Panc1 (cell line): Measurements from ENCODE around the gene CALHM3. TPM values are rescaled to one million over a fixed set of nuclear protein-coding genes. Genes with fewer than 3 reads are reported as not detected.

Experiments used
- ATAC-seq: fragments of 200-7000 bp; cut with Tn5 transposase; 2 replicates; pipeline ENCODE4 v1.9.1; 2020; ENCODE audit warnings: mild to moderate bottlenecking, moderate library complexity
- BruUV-seq: library from RNA; stranded (reverse); fragments of 400-500 nt; replicated peaks from 2 replicates; lab custom pipeline; 2021; lab: Mats Ljungman, UMichigan
- CTCF ChIA-PET: fragments of 300-600 bp; sonication (Branson Sonifier 250); formaldehyde crosslinking; loops from one replicate; lab custom pipeline; 2022; ENCODE audit warnings: antibody characterized with exemption; lab: Charles Lee
- POLR2A ChIA-PET: fragments of 300-600 bp; sonication (Branson Sonifier 250); formaldehyde crosslinking; loops from one replicate; lab custom pipeline; 2022; ENCODE audit warnings: antibody characterized with exemption; lab: Charles Lee
- DNase-seq: peaks from one replicate; pipeline ENCODE4 v3.0.0-alpha.2; 2010; ENCODE audit warnings: low read depth, low spot score
- H3K27ac ChIP-seq: 2 replicates; pipeline ENCODE4 v1.5.1; 2011; ENCODE audit warnings: mild to moderate bottlenecking, low read length, inconsistent platforms
- H3K27me3 ChIP-seq: fragments of 200-500 bp; sonication (Bioruptor generic); 2 replicates; pipeline ENCODE4 v1.6.0; 2014; ENCODE audit warnings: low read length, inconsistent platforms; ENCODE audit not compliant: control insufficient read depth, insufficient read depth
- H3K36me3 ChIP-seq: fragments of 200-500 bp; sonication (Bioruptor generic); 2 replicates; pipeline ENCODE4 v1.5.1; 2014; ENCODE audit warnings: inconsistent platforms, mild to moderate bottlenecking, low read length, moderate library complexity; ENCODE audit not compliant: control insufficient read depth, insufficient read depth
- H3K4me1 ChIP-seq: 2 replicates; pipeline ENCODE4 v1.5.1; 2011; ENCODE audit warnings: inconsistent platforms, mild to moderate bottlenecking, low read length, moderate library complexity; ENCODE audit not compliant: control insufficient read depth, insufficient read depth
- H3K4me3 ChIP-seq, 2 experiments: 2 replicates each; pipeline ENCODE4 v1.5.1; 2011 to 2012; ENCODE audit warnings: low read depth in 2 of 2, low read length in 2 of 2, mild to moderate bottlenecking in 2 of 2, inconsistent platforms in 1 of 2, moderate library complexity in 1 of 2
- H3K9me3 ChIP-seq: fragments of 200-500 bp; sonication (Bioruptor generic); 2 replicates; pipeline ENCODE4 v1.5.1; 2014; ENCODE audit warnings: low read depth, mild to moderate bottlenecking, inconsistent platforms, low read length, moderate library complexity; ENCODE audit not compliant: control insufficient read depth, insufficient read depth
- POLR2AphosphoS5 ChIP-seq: IDR thresholded peaks from 2 replicates; pipeline ENCODE4 v1.6.1; 2012; ENCODE audit warnings: mild to moderate bottlenecking, low read depth, low read length, moderate library complexity
- SIN3A ChIP-seq: IDR thresholded peaks from 2 replicates; pipeline ENCODE4 v1.6.1; 2012; ENCODE audit warnings: low read depth, mild to moderate bottlenecking, low read length, moderate library complexity, borderline replicate concordance; ENCODE audit not compliant: insufficient read depth
- TCF7L2 ChIP-seq: IDR thresholded peaks from 2 replicates; pipeline ENCODE4 v1.6.1; 2011; ENCODE audit warnings: mild to moderate bottlenecking, low read depth, low read length, inconsistent platforms
- in situ Hi-C: cut with HindIII; loops from 2 replicates; pipeline ENCODE4 v1.10.0; 2016; ENCODE audit warnings: low sequenced_read_pairs, low pct_unique_long_range_greater_than_20kb
- intact Hi-C: fragments of 100-400 bp; cut with micrococcal nuclease; formaldehyde crosslinking; loops from one replicate; pipeline ENCODE4 v1.10.0; 2022; ENCODE audit not compliant: unreplicated experiment
- total RNA-seq: library from RNA; stranded (reverse); gene quantifications from one replicate; pipeline ENCODE4 v1.2.1, GENCODE V29; 2021; ENCODE audit not compliant: unreplicated experiment
- TF ChIP-seq, protein P1 (sequence below), 2 experiments: IDR thresholded peaks; 2 replicates each; pipeline ENCODE4 v1.6.1; 2011 to 2012; ENCODE audit warnings: low read depth in 2 of 2, control low read depth in 1 of 2, low read length in 1 of 2, mild to moderate bottlenecking in 1 of 2, moderate library complexity in 1 of 2; ENCODE audit not compliant: insufficient read depth in 1 of 2
- TF ChIP-seq, protein P2 (sequence below): fragments of 450-650 bp; IDR thresholded peaks from 2 replicates; pipeline ENCODE4 v1.5.1; 2017; ENCODE audit warnings: mild to moderate bottlenecking

Gene CALHM3
- total RNA-seq, 1 experiment from 2014 or later = not detected

DNA sequence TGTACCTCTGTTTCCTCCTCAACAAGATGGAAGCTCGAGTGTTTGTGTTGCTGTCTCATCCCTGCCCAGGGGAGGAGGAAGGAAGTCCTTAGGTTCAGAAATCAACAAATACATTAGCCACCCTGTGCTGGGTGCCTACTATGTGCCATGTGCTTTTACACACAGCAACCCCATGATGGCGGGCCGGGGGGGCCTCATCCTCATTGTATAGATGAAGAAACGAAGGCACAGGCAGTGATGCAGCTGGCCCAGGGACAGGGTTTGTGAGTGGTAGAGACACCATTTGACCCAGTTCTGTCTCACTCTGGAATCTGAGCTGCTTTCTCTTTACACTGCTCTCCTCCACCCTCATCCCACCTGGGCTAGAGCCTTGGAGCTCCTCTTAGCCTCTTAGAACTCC, 25.0 kb downstream of the CALHM3 start:
- ChIA-PET CTCF (interaction anchor here (0.5 kb wide), 1 partner anchor 215 kb away, joined by 11 read pairs; no protein-coding TSS in a partner anchor), POLR2A (no interaction called here)
- no peak for TF ChIP-seq POLR2AphosphoS5
- TF ChIP-seq SIN3A = no peak
- TF ChIP-seq, protein P1, sequence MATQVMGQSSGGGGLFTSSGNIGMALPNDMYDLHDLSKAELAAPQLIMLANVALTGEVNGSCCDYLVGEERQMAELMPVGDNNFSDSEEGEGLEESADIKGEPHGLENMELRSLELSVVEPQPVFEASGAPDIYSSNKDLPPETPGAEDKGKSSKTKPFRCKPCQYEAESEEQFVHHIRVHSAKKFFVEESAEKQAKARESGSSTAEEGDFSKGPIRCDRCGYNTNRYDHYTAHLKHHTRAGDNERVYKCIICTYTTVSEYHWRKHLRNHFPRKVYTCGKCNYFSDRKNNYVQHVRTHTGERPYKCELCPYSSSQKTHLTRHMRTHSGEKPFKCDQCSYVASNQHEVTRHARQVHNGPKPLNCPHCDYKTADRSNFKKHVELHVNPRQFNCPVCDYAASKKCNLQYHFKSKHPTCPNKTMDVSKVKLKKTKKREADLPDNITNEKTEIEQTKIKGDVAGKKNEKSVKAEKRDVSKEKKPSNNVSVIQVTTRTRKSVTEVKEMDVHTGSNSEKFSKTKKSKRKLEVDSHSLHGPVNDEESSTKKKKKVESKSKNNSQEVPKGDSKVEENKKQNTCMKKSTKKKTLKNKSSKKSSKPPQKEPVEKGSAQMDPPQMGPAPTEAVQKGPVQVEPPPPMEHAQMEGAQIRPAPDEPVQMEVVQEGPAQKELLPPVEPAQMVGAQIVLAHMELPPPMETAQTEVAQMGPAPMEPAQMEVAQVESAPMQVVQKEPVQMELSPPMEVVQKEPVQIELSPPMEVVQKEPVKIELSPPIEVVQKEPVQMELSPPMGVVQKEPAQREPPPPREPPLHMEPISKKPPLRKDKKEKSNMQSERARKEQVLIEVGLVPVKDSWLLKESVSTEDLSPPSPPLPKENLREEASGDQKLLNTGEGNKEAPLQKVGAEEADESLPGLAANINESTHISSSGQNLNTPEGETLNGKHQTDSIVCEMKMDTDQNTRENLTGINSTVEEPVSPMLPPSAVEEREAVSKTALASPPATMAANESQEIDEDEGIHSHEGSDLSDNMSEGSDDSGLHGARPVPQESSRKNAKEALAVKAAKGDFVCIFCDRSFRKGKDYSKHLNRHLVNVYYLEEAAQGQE (IDR thresholded peaks at IDR 0.05; ENCODE audit: insufficient read depth in 1 of 2, low read depth in 2 of 2, low read length in 1 of 2) = no peak
- TF ChIP-seq, protein P2, sequence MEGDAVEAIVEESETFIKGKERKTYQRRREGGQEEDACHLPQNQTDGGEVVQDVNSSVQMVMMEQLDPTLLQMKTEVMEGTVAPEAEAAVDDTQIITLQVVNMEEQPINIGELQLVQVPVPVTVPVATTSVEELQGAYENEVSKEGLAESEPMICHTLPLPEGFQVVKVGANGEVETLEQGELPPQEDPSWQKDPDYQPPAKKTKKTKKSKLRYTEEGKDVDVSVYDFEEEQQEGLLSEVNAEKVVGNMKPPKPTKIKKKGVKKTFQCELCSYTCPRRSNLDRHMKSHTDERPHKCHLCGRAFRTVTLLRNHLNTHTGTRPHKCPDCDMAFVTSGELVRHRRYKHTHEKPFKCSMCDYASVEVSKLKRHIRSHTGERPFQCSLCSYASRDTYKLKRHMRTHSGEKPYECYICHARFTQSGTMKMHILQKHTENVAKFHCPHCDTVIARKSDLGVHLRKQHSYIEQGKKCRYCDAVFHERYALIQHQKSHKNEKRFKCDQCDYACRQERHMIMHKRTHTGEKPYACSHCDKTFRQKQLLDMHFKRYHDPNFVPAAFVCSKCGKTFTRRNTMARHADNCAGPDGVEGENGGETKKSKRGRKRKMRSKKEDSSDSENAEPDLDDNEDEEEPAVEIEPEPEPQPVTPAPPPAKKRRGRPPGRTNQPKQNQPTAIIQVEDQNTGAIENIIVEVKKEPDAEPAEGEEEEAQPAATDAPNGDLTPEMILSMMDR = no peak
- no peak for TF ChIP-seq TCF7L2
- no peak for DNase-seq
- no peaks in the 10 kb centered on the region for H3K9me3 ChIP-seq
- H3K27ac ChIP-seq = no peak overlapping the region
- no peak overlapping the region for H3K4me3 ChIP-seq
- BruUV-seq = no TSS peak
- no peak for ATAC-seq
- H3K36me3 ChIP-seq = peaks cover 5% of the 10 kb centered on the region; the same call in 1 of the 2 replicates
- peaks cover 17% of the 10 kb centered on the region for H3K4me1 ChIP-seq
- in situ Hi-C loops (no loop called here), intact Hi-C loops (no loop called here)
- H3K27me3 ChIP-seq = no peaks in the 10 kb centered on the region

DNA sequence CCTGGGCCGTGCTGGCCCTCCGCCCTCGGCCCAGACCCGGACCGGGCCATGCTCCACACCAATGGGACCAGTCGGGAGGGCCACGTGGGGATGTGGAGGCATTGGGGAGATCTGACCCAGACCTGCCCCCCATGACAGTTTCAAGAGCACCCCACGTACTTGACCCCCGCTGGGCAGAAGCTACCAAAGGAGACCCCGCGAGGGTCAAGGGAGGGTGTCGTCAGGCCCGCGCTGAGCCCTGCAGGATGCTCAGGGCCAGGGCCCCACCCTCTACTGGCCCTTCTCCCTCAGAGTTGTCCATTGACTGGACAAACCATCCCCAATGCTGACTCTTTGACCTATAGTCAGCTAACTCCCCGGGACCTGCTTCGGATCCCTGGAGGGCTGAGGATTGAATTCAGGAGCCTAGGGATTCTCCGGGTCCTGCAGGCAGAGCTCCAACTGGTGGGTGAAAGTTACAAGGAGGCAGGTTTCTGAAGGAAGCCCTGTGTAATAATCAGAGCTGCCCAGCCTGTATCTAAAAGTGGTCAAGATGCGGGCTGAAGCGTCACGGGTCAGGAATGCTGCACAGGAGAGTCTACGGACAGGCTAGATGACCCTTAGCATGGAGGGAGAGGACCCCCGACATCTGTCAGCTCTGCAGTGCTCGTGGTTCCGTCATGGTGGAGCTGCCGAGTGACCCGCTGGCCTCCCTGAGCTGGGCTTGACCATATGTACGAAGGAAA, 26.4 kb downstream of the CALHM3 start:
- no peak for TF ChIP-seq POLR2AphosphoS5
- TF ChIP-seq SIN3A = no peak
- TF ChIP-seq, protein P2 = no peak
- TF ChIP-seq, protein P1 (IDR thresholded peaks at IDR 0.05; ENCODE audit: insufficient read depth in 1 of 2, low read depth in 2 of 2, low read length in 1 of 2) = no peak
- no peak for TF ChIP-seq TCF7L2
- Histone ChIP-seq H3K4me1 (peaks cover 17% of the 10 kb centered on the region), H3K36me3 (peaks cover 5% of the 10 kb centered on the region; the same call in 1 of the 2 replicates), H3K27ac (no peak overlapping the region), H3K27me3 (no peaks in the 10 kb centered on the region), H3K9me3 (no peaks in the 10 kb centered on the region), H3K4me3 (peak overlapping the region; percentile 34 to 46)
- POLR2A ChIA-PET = interaction anchor here (0.6 kb wide), 1 partner anchor 195 kb away, joined by 15 read pairs; no protein-coding TSS in a partner anchor
- ATAC-seq = no peak
- intact Hi-C loops = no loop called here
- no peak for DNase-seq
- CTCF ChIA-PET = interaction anchor here (0.6 to 0.7 kb wide), 2 partner anchors 32 to 128 kb away, joined by 3 to 4 read pairs; no protein-coding TSS in a partner anchor
- BruUV-seq = no TSS peak
- in situ Hi-C loops = no loop called here
